Right lobe of liver (tissue), 6 donors: ENCODE measurements around the gene HSD17B11. TPM values are rescaled to one million over a fixed set of nuclear protein-coding genes. Genes with fewer than 3 reads are reported as not detected.

Experiments
- ATAC-seq, 4 donors: fragments of 200-7000 bp; cut with Tn5 transposase; one replicate each; pipeline ENCODE4 v1.9.1; 2020; ENCODE audit warnings: mild to moderate bottlenecking in 4 of 4, moderate library complexity in 4 of 4
- DNase-seq, 3 donors: peaks; one replicate each; pipeline ENCODE4 v3.0.0-alpha.2; 2020
- H3K27ac ChIP-seq, 3 donors: fragments of 200-600 bp; one replicate each; pipeline ENCODE4 v1.8.0; 2022
- H3K27me3 ChIP-seq, 2 donors: fragments of 200-600 bp; one replicate each; pipeline ENCODE4 v1.8.0; 2022
- H3K36me3 ChIP-seq, 4 donors: fragments of 200-600 bp; sonication (generic) in 1 of 4; one replicate each; pipeline versions ENCODE4 v1.5.1 to v1.8.0; 2017 to 2022; ENCODE audit warnings: control low read depth in 1 of 4
- H3K4me1 ChIP-seq, 4 donors: fragments of 200-600 bp; sonication (generic) in 1 of 4; one replicate each; pipeline versions ENCODE4 v1.5.1 to v1.8.0; 2017 to 2022; ENCODE audit warnings: control low read depth in 1 of 4
- H3K4me3 ChIP-seq, 3 donors: fragments of 200-600 bp; one replicate each; pipeline ENCODE4 v1.8.0; 2022
- H3K9me3 ChIP-seq, 4 donors: fragments of 200-600 bp; sonication (generic) in 1 of 4; one replicate each; pipeline versions ENCODE4 v1.5.1 to v1.8.0; 2017 to 2022; ENCODE audit warnings: control low read depth in 1 of 4
- POLR2A ChIP-seq: fragments of 450-650 bp; IDR thresholded peaks from one replicate; pipeline ENCODE4 v1.6.1; 2017; ENCODE audit warnings: antibody characterized with exemption, mild to moderate bottlenecking
- WGBS: methylation state at CpG from one replicate; pipeline ENCODE4 v1.1.6; 2018; ENCODE audit warnings: low coverage, low lambda C conversion rate; ENCODE audit not compliant: insufficient coverage; ENCODE audit errors: missing lambda C conversion rate; 5-methylcytosine and 5-hydroxymethylcytosine counted together
- intact Hi-C, 2 donors: fragments of 100-400 bp; cut with DNase I; formaldehyde crosslinking; loops; one replicate each; pipeline versions ENCODE4 v1.11.2 to v1.14.1; 2022
- total RNA-seq, 6 experiments: library from RNA; depleted of rRNA in 2 of 6; stranded (reverse); fragments of >200 nt in 2 of 6; fragmentation: NEBNext Ultra II Directional in 3 of 6; extraction: Animal tissue kit (Norgen Biotek cat#: 25700) in 3 of 6; gene quantifications; one replicate each; pipeline versions ENCODE4 v1.1.0 to v1.2.4, GENCODE V29; 2016 to 2023
- TF ChIP-seq, protein P1 (sequence below), 4 donors: fragments of 200-600 bp in 3 of 4; fragments of 450-650 bp in 1 of 4; IDR thresholded peaks; one replicate each; pipeline versions ENCODE4 v1.5.1 to v1.8.0; 2016 to 2022; ENCODE audit warnings: antibody characterized with exemption in 4 of 4, mild to moderate bottlenecking in 2 of 4
- donor health status: DM: no; HTN: yes; CAD: no.
- donor health status: DM: no; HTN: no; CAD: no.
- donor health status: DM: no; HTN: no; CAD: no.
- donor health status: DM: no; HTN: yes; CAD: no.
- donor health status: DM: no; HTN: yes; CAD: no.

The HSD17B11 gene
- total RNA-seq, 6 experiments from 2014 or later = 36.1 to 170 (median 127) TPM

DNA sequence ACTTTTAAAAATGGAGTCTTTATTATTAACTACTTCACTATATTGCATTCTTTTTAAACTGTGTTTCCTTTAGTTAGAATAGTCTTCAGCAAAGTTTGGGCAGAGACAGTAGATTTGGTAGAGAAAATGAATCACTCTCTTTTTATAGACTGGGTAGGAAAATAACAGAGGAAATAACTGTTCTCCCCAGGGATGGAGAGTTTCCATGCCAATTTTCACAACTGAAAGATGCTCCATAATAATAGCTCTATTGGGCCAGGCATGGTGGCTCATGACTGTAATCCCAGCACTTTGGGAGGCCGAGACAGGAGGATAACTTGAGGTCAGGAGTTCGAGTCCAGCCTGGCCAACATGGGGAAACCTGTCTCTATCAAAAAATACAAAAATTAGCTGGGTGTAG is 81.4 kb downstream of the HSD17B11 start:
- Histone ChIP-seq H3K27me3 (no peaks in the 10 kb centered on the region), H3K4me3 (no peak overlapping the region), H3K4me1 (no peaks in the 10 kb centered on the region), H3K27ac (no peak overlapping the region), H3K36me3 (peaks cover 0 to 51% (median 13%) of the 10 kb centered on the region in 4 donors), H3K9me3 (no peaks in the 10 kb centered on the region)
- no peak for TF ChIP-seq POLR2A
- TF ChIP-seq, protein P1, sequence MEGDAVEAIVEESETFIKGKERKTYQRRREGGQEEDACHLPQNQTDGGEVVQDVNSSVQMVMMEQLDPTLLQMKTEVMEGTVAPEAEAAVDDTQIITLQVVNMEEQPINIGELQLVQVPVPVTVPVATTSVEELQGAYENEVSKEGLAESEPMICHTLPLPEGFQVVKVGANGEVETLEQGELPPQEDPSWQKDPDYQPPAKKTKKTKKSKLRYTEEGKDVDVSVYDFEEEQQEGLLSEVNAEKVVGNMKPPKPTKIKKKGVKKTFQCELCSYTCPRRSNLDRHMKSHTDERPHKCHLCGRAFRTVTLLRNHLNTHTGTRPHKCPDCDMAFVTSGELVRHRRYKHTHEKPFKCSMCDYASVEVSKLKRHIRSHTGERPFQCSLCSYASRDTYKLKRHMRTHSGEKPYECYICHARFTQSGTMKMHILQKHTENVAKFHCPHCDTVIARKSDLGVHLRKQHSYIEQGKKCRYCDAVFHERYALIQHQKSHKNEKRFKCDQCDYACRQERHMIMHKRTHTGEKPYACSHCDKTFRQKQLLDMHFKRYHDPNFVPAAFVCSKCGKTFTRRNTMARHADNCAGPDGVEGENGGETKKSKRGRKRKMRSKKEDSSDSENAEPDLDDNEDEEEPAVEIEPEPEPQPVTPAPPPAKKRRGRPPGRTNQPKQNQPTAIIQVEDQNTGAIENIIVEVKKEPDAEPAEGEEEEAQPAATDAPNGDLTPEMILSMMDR (IDR thresholded peaks at IDR 0.05) = no peak
- no peak for DNase-seq
- intact Hi-C loops = no loop called here
- WGBS = 85% methylated on average over 2 of the region's 2 CpGs
- ATAC-seq = no peak

DNA sequence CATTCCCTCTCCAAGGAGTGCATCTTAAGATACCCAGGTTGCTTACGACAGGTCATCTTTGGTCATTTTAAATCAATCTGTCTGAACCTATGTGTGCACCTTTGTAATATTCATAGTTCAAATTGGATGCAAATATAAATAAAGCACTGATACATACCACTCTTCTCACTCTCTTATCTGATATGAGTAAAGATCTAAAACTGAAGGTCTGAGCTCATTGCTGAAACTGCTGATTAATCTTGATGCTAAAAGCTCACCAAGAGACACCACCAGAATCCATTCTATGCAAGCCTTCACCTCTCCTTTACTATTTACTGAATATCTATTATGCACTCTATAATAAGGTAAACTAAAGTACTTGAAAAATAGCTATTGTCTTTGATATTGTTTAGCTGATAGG is 84.9 kb downstream of the HSD17B11 start:
- H3K4me3 ChIP-seq = no peak overlapping the region
- ATAC-seq = no peak
- intact Hi-C loops = no loop called here
- H3K9me3 ChIP-seq = no peaks in the 10 kb centered on the region
- H3K27me3 ChIP-seq = no peaks in the 10 kb centered on the region
- 91% methylated on average over 1 of the region's 1 CpG for WGBS
- H3K27ac ChIP-seq = no peak overlapping the region
- no peak for DNase-seq
- TF ChIP-seq, protein P1 (IDR thresholded peaks at IDR 0.05) = no peak
- no peak for TF ChIP-seq POLR2A
- H3K36me3 ChIP-seq = peaks cover 0 to 33% (median 5%) of the 10 kb centered on the region in 4 donors
- H3K4me1 ChIP-seq = no peaks in the 10 kb centered on the region

DNA sequence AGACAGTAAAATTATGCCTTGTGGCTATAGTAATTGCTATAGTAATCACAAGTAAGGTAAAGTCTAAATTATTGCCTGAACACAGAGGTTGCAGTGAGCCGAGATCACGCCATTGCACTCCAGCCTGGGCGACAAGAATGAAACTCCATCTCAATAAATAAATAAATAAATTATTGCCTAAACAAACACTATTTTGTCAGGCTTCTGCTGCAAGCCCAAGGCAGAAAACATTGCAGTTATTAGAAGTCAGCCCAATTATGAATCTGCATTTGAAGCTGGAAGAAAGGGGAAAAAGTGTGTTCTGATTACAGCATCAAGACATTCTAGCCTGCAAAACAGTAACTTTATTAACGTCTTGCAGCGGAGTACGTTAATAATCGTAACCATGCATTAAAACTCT is 85.4 kb downstream of the HSD17B11 start:
- TF ChIP-seq, protein P1 (IDR thresholded peaks at IDR 0.05) = no peak
- no peak for TF ChIP-seq POLR2A
- 93% methylated on average over 7 of the region's 7 CpGs for WGBS
- no peak for ATAC-seq

DNA sequence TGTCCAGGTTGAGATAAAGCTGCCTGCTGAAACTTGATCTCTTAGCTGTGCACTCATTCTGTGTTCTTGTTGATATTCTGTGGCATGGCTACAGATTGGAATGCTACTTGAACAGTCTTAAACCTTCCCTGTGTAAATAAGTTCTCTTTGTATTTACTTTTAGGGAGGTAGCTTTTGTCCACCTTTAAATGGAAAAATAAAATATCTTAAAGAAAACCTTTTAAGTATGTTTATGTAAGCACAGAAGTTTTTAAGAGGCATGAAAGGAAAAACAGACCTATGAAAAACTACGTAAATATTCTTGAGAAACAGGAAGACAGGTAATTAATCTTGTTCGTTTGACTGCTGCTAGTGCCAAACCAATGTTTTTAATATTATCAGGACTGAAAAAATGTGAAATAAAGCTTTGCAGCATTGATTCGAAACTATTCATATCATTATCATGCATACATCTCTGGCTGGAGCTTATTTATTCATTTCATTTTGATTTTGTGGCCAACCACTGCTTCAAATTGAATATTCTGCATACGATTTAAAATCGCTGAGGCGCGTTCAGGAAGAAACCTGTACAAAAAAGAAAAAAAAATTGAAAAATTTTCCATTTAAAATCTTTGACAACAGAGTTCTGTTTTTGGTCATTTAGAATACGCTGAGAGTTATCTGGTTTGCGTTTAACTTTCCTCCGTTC is 86.1 kb downstream of the HSD17B11 start:
- DNase-seq = no peak
- no peaks in the 10 kb centered on the region for H3K27me3 ChIP-seq
- intact Hi-C loops = no loop called here
- TF ChIP-seq, protein P1 (IDR thresholded peaks at IDR 0.05) = no peak
- no peak for TF ChIP-seq POLR2A
- peaks cover 0 to 22% (median 2%) of the 10 kb centered on the region in 4 donors for H3K36me3 ChIP-seq
- WGBS = 86% methylated on average over 10 of the region's 10 CpGs
- no peak overlapping the region for H3K27ac ChIP-seq
- H3K4me3 ChIP-seq = no peak overlapping the region
- no peak for ATAC-seq
- H3K9me3 ChIP-seq = no peaks in the 10 kb centered on the region
- peaks cover 0 to 3% (median 0%) of the 10 kb centered on the region in 4 donors for H3K4me1 ChIP-seq

More for the DNA sequence above, 85.4 kb downstream of the HSD17B11 start:
- Histone ChIP-seq H3K9me3 (no peaks in the 10 kb centered on the region), H3K36me3 (peaks cover 0 to 28% (median 5%) of the 10 kb centered on the region in 4 donors), H3K4me3 (no peak overlapping the region), H3K27me3 (no peaks in the 10 kb centered on the region), H3K4me1 (no peaks in the 10 kb centered on the region), H3K27ac (no peak overlapping the region)
- no peak for DNase-seq
- intact Hi-C loops = no loop called here
